H1 (cell line): ENCODE data around the gene DENND2A. TPM values are rescaled to one million over a fixed set of nuclear protein-coding genes. Genes with fewer than 3 reads are reported as not detected.
A peak's percentile ranks its signal among the peaks of the same experiment; 100 is the strongest.

Experiments used
- CTCF ChIA-PET: fragments of 300-600 bp; sonication (Branson Sonifier 250); formaldehyde crosslinking; loops from one replicate; lab custom pipeline; 2021; ENCODE audit not compliant: partially characterized antibody; lab: Charles Lee
- POLR2A ChIA-PET: fragments of 300-600 bp; sonication (Branson Sonifier 250); formaldehyde crosslinking; loops from one replicate; lab custom pipeline; 2021; ENCODE audit warnings: inconsistent platforms; ENCODE audit not compliant: partially characterized antibody; lab: Charles Lee
- DNase-seq, 2 experiments: peaks; one replicate each; pipeline versions ENCODE4 v3.0.0 to v3.0.0-alpha.2; 2010 to 2022; ENCODE audit warnings: low spot score in 2 of 2, low read depth in 1 of 2, mixed read lengths in 1 of 2
- FAIRE-seq: peaks from 2 replicates; lab custom pipeline; 2011; peaks lifted over from hg19 to GRCh38; lab: Jason Lieb, UNC
- H2AFZ ChIP-seq: 2 replicates; pipeline ENCODE4 v1.8.1; 2012; ENCODE audit warnings: low read length, inconsistent platforms
- H2AK5ac ChIP-seq: 2 replicates; pipeline ENCODE4 v1.6.1; 2013; ENCODE audit warnings: low read depth, low read length
- H2BK120ac ChIP-seq: replicated peaks from 2 replicates; pipeline ENCODE3; 2013; ENCODE audit warnings: low read depth, low read length, inconsistent platforms
- H2BK12ac ChIP-seq: 2 replicates; pipeline ENCODE4 v1.6.1; 2013; ENCODE audit warnings: low read depth, low read length
- H2BK15ac ChIP-seq: 2 replicates; pipeline ENCODE4 v1.6.1; 2013; ENCODE audit warnings: low read length
- H2BK20ac ChIP-seq: 2 replicates; pipeline ENCODE4 v1.6.1; 2013; ENCODE audit warnings: low read length
- H2BK5ac ChIP-seq: 2 replicates; pipeline ENCODE4 v1.6.1; 2013; ENCODE audit warnings: low read depth, low read length
- H3K14ac ChIP-seq: 2 replicates; pipeline ENCODE4 v1.6.1; 2013; ENCODE audit warnings: inconsistent platforms; ENCODE audit not compliant: insufficient read length
- H3K18ac ChIP-seq: 2 replicates; pipeline ENCODE4 v1.6.1; 2013; ENCODE audit warnings: low read length; ENCODE audit errors: extremely low read depth
- H3K23ac ChIP-seq: 2 replicates; pipeline ENCODE4 v1.6.1; 2013; ENCODE audit warnings: inconsistent platforms; ENCODE audit not compliant: insufficient read length
- H3K23me2 ChIP-seq: 2 replicates; pipeline ENCODE4 v1.6.1; 2013; ENCODE audit warnings: low read depth, low read length
- H3K27ac ChIP-seq: 2 replicates; pipeline ENCODE4 v1.6.1; 2011; ENCODE audit warnings: low read depth, low read length, inconsistent platforms
- H3K27me3 ChIP-seq, 4 experiments: replicated peaks in 1 of 4; 1 replicate in 1 of 4; 2 replicates in 3 of 4; pipeline versions ENCODE4 v1.6.1 to v1.8.1; 2011 to 2013; ENCODE audit warnings: low read length in 3 of 4, mild to moderate bottlenecking in 3 of 4, inconsistent platforms in 2 of 4, mixed read lengths in 2 of 4, moderate library complexity in 1 of 4; ENCODE audit not compliant: control insufficient read depth in 3 of 4, insufficient read depth in 3 of 4; ENCODE audit errors: extremely low read depth in 1 of 4
- H3K36me3 ChIP-seq, 4 experiments: 2 replicates each; pipeline versions ENCODE4 v1.6.1 to v1.8.1; 2011 to 2013; ENCODE audit warnings: mild to moderate bottlenecking in 4 of 4, low read length in 3 of 4, moderate library complexity in 2 of 4, control low read depth in 1 of 4, inconsistent platforms in 1 of 4; ENCODE audit not compliant: insufficient read depth in 4 of 4, control insufficient read depth in 2 of 4
- H3K4ac ChIP-seq: replicated peaks from 2 replicates; pipeline ENCODE3; 2013; ENCODE audit warnings: low read length, low read depth, mixed read lengths, inconsistent platforms; ENCODE audit not compliant: insufficient read length
- H3K4me1 ChIP-seq, 4 experiments: replicated peaks in 1 of 4; 1 replicate in 1 of 4; 2 replicates in 3 of 4; pipeline versions ENCODE4 v1.6.1 to v1.8.1; 2011 to 2013; ENCODE audit warnings: low read length in 3 of 4, inconsistent platforms in 2 of 4, mixed read lengths in 1 of 4; ENCODE audit not compliant: insufficient read depth in 4 of 4, control insufficient read depth in 3 of 4
- H3K4me2 ChIP-seq, 2 experiments: 2 replicates each; pipeline versions ENCODE4 v1.6.1 to v1.8.1; 2011 to 2013; ENCODE audit warnings: low read depth in 2 of 2, low read length in 2 of 2, control low read depth in 1 of 2, inconsistent platforms in 1 of 2, mild to moderate bottlenecking in 1 of 2; ENCODE audit not compliant: insufficient read depth in 1 of 2
- H3K4me3 ChIP-seq, 4 experiments: fragments of 200-600, 300-600 bp in 1 of 4; sonication (generic), shearing (Covaris generic), sonication (Bioruptor Twin) in 1 of 4; 2 replicates each; pipeline versions ENCODE4 v1.5.1 to v1.8.1; 2011 to 2016; ENCODE audit warnings: low read length in 4 of 4, low read depth in 3 of 4, control low read depth in 2 of 4, inconsistent platforms in 2 of 4, mild to moderate bottlenecking in 2 of 4, mixed read lengths in 1 of 4, moderate library complexity in 1 of 4; ENCODE audit not compliant: insufficient read depth in 2 of 4; ENCODE audit errors: extremely low read depth in 1 of 4
- H3K56ac ChIP-seq: replicated peaks from 2 replicates; pipeline ENCODE3; 2013; ENCODE audit warnings: low read depth, mild to moderate bottlenecking, mixed read lengths, low read length, inconsistent platforms; ENCODE audit not compliant: insufficient read length
- H3K79me1 ChIP-seq: 2 replicates; pipeline ENCODE4 v1.6.1; 2013; ENCODE audit warnings: low read depth, low read length, control low read depth
- H3K79me2 ChIP-seq, 2 experiments: 2 replicates each; pipeline versions ENCODE4 v1.6.1 to v1.8.1; 2012 to 2013; ENCODE audit warnings: low read length in 2 of 2, mild to moderate bottlenecking in 2 of 2, inconsistent platforms in 1 of 2; ENCODE audit not compliant: insufficient read depth in 2 of 2, control insufficient read depth in 1 of 2
- H3K9ac ChIP-seq, 4 experiments: replicated peaks in 1 of 4; 1 replicate in 1 of 4; 2 replicates in 3 of 4; pipeline versions ENCODE4 v1.6.1 to v1.8.1; 2011 to 2013; ENCODE audit warnings: low read depth in 3 of 4, low read length in 3 of 4, control low read depth in 2 of 4, mild to moderate bottlenecking in 2 of 4, moderate library complexity in 2 of 4, inconsistent platforms in 1 of 4; ENCODE audit errors: extremely low read depth in 1 of 4
- H3K9me3 ChIP-seq, 2 experiments: 2 replicates each; pipeline versions ENCODE4 v1.6.1 to v1.8.1; 2012 to 2013; ENCODE audit warnings: mild to moderate bottlenecking in 2 of 2, moderate library complexity in 2 of 2, control low read depth in 1 of 2, inconsistent platforms in 1 of 2, low read depth in 1 of 2, low read length in 1 of 2, mixed read lengths in 1 of 2; ENCODE audit not compliant: insufficient read depth in 2 of 2
- H4K20me1 ChIP-seq, 2 experiments: replicated peaks in 1 of 2; 2 replicates each; pipeline versions ENCODE3 to v1.8.1; 2011 to 2013; ENCODE audit warnings: inconsistent platforms in 2 of 2, low read length in 2 of 2, mild to moderate bottlenecking in 1 of 2; ENCODE audit not compliant: insufficient read depth in 2 of 2, control insufficient read depth in 1 of 2
- H4K5ac ChIP-seq: 2 replicates; pipeline ENCODE4 v1.6.1; 2013; ENCODE audit warnings: low read length, low read depth, mixed read lengths, inconsistent platforms; ENCODE audit not compliant: insufficient read length
- H4K8ac ChIP-seq: 2 replicates; pipeline ENCODE4 v1.8.0; 2013; ENCODE audit warnings: mild to moderate bottlenecking, moderate library complexity, low read length, inconsistent platforms; ENCODE audit not compliant: insufficient read depth; ENCODE audit errors: extremely low read depth
- H4K91ac ChIP-seq: replicated peaks from 2 replicates; pipeline ENCODE3; 2013; ENCODE audit warnings: low read length, mixed read lengths, inconsistent platforms; ENCODE audit not compliant: insufficient read length
- HDAC2 ChIP-seq, 2 experiments: fragments of 300-600 bp in 1 of 2; sonication (generic) in 1 of 2; IDR thresholded peaks; 2 replicates each; pipeline ENCODE4 v1.6.1; 2011 to 2012; ENCODE audit warnings: low read depth in 2 of 2, low read length in 2 of 2, mild to moderate bottlenecking in 2 of 2, moderate library complexity in 2 of 2, borderline replicate concordance in 1 of 2, inconsistent platforms in 1 of 2
- WGBS, 2 experiments: shearing (Covaris generic) in 1 of 2; methylation state at CpG; one replicate each; pipeline versions ENCODE4 v1.1.6 to v1.1.7; 2013 to 2015; ENCODE audit warnings: low lambda C conversion rate in 2 of 2, mixed read lengths in 2 of 2, inconsistent platforms in 1 of 2, low coverage in 1 of 2, missing lambda C conversion rate in 1 of 2; ENCODE audit not compliant: insufficient replicate concordance in 2 of 2, insufficient coverage in 1 of 2, insufficient read length in 1 of 2; ENCODE audit errors: extremely low coverage in 1 of 2, missing lambda C conversion rate in 1 of 2; 5-methylcytosine and 5-hydroxymethylcytosine counted together
- polyA plus RNA-seq, 7 experiments: library from polyadenylated mRNA; depleted of rRNA in 3 of 7; stranded (reverse) in 5 of 7; unstranded in 2 of 7; fragments of >200 nt in 5 of 7; fragments of 200-250 nt in 2 of 7; gene quantifications; 1 replicate in 5 of 7; 2 replicates in 1 of 7; 4 replicates in 1 of 7; pipeline versions ENCODE4 v1.2.1 to v1.2.3, GENCODE V29; 2011 to 2013; ENCODE audit warnings: missing spikeins in 2 of 7, mixed read lengths in 2 of 7
- total RNA-seq: library from RNA; stranded (reverse); fragmentation: NEBNext Ultra II Directional; extraction: Animal tissue kit (Norgen Biotek cat#: 25700); gene quantifications from 2 replicates; pipeline ENCODE4 v1.2.1, GENCODE V29; 2021

DENND2A gene
- total and polyA plus RNA-seq, 2 of the 8 experiments (the other 6 are each of a cell fraction or from before 2014, with no cell fraction given): 5.0 to 13.0 TPM

DNA sequence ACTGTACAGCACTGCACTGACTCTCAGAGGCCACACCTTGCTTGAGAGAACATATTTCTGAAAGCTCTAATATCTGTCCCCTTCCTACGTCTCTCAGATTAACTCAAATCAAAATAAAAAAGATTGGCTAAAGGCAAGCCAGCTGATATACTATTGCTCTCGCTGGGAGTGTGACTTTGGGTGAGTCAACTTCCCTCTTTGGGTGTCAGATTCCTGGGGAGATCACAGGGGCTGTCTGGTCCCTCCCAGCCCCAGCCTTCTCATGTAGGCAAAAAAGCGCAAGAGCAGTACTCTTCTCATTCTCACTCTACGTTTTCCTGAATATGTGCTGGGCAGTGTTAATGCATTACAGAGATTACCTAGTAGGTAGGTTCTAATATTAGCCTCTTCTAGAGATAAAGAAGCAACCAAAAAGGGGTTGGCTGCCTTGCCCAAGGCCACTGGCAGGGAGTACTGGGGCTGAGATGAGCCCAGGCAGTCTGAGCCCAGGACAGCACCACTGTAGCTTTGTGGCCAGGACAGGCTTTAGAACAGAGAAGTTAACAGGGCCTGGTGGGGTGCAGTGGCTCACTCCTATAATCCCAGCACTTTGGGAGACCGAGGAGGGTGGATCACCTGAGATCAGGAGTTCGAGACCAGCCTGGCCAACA is 9.1 kb upstream of the DENND2A start:
- Histone ChIP-seq H3K56ac (no peak overlapping the region), H2BK120ac (no peak overlapping the region), H3K36me3 (no peaks in the 10 kb centered on the region), H3K4me1 (peaks cover 0 to 6% (median 5%) of the 10 kb centered on the region in 4 experiments; a peak in 4 of 7 replicates), H3K27ac (no peak overlapping the region), H3K4me2 (no peak overlapping the region), H3K79me2 (no peaks in the 10 kb centered on the region), H3K18ac (no peak overlapping the region), H3K4me3 (no peak overlapping the region), H2BK12ac (0 out of 2 replicates have a peak overlapping the region, but pooled peaks have one; percentile 17), H4K5ac (no peak overlapping the region), H2BK5ac (no peak overlapping the region), H2AFZ (no peak overlapping the region), H3K79me1 (no peaks in the 10 kb centered on the region), H4K20me1 (peaks cover 0 to 3% of the 10 kb centered on the region in 2 experiments), H3K23me2 (peaks cover 3% of the 10 kb centered on the region; the same call in 1 of the 2 replicates), H3K23ac (no peak overlapping the region), H3K9me3 (no peaks in the 10 kb centered on the region), H3K9ac (no peak overlapping the region), H2BK15ac (no peak overlapping the region), H3K4ac (no peak overlapping the region), H3K27me3 (no peaks in the 10 kb centered on the region; a peak in 1 of 7 replicates), H4K8ac (no peak overlapping the region), H4K91ac (no peak overlapping the region), H3K14ac (no peak overlapping the region), H2BK20ac (no peak overlapping the region), H2AK5ac (no peak overlapping the region; the same call in 1 of the 2 replicates)
- FAIRE-seq (no peak), DNase-seq (no peak)
- POLR2A ChIA-PET: interaction anchor here (1.1 to 1.4 kb wide), 2 partner anchors 9 to 10 kb away, joined by 3 read pairs; partner anchors contain the start of gene DENND2A
- CTCF ChIA-PET: interaction anchor here (0.6 to 19.9 kb wide), 9 partner anchors 10 to 303 kb away, joined by 3 to 322 read pairs (median 4); no protein-coding TSS in a partner anchor
- WGBS, 2 experiments: 94% methylated on average over 6 of the region's 6 CpGs; no CpG with 5 or more reads in 1 of the 2 experiments
- no peak for TF ChIP-seq HDAC2 (IDR thresholded peaks at IDR 0.05; ENCODE audit: borderline replicate concordance in 1 of 2, low read depth in 2 of 2, low read length in 2 of 2)
